Cardiac fibroblast (primary cell): ENCODE results near the gene RAB5IF.

ENCODE experiments used
- DNase-seq, 2 donors: peaks; one replicate each; pipeline versions ENCODE4 v3.0.0 to v3.0.0-alpha.2; 2010; ENCODE audit warnings: low read depth in 2 of 2
- H3K4me3 ChIP-seq, 2 donors: replicated peaks in 1 of 2; 1 replicate in 1 of 2; 2 replicates in 1 of 2; pipeline ENCODE4 v1.5.1; 2011; ENCODE audit warnings: low read depth in 2 of 2, low read length in 2 of 2, mild to moderate bottlenecking in 2 of 2, moderate library complexity in 1 of 2
- TF ChIP-seq, protein P1 (sequence below): IDR thresholded peaks from one replicate; pipeline ENCODE4 v1.5.1; 2011; ENCODE audit warnings: low read depth, mild to moderate bottlenecking, low read length, inconsistent platforms

Gene RAB5IF

DNA sequence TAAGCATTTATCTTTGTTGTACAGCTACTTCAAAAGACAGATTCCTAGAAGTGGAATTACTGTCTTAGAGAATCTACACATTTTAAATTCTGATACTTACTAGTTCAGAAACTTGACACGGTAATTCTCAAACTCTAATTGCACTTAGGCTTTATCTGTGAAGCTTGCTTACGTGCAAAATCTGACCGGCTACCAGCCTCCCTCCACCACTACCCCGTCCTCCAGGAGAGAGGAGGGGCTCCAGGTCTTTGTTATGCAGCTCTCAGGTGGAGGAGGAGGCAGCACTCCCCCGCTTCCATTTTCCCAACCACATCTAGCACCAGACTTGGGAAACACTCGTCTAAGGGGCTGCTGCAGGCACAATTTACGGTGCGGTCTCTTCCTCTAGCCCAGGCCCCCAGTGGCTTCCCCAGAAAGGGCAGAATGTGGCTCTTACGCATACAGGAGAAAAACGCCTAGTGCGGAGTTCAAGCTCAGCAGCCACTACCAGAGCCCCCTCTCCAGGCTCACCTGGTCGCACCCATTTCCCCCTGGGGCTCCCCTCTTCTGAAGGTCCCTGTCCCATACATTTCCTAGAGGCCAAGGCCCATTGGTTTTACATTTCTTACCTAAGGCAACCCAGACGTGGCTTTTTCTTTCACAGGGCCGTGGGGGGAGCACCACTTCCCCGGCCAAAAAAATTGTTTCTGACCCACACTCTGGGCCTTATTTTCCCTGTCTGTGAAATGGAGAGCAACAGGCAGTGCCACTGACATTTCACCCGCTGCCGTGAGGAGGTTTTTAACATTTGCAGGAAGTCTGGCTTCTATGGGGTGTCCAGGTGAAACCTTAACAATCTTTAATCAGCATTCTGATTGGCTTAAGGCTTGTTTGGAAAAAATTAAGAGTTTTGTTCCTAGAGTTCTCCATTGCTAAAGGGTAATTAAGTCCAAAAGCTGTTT lies 33.7 kb upstream of the RAB5IF start:
- H3K4me3 ChIP-seq = no peak overlapping the region
- DNase-seq = no peak
- TF ChIP-seq, protein P1, sequence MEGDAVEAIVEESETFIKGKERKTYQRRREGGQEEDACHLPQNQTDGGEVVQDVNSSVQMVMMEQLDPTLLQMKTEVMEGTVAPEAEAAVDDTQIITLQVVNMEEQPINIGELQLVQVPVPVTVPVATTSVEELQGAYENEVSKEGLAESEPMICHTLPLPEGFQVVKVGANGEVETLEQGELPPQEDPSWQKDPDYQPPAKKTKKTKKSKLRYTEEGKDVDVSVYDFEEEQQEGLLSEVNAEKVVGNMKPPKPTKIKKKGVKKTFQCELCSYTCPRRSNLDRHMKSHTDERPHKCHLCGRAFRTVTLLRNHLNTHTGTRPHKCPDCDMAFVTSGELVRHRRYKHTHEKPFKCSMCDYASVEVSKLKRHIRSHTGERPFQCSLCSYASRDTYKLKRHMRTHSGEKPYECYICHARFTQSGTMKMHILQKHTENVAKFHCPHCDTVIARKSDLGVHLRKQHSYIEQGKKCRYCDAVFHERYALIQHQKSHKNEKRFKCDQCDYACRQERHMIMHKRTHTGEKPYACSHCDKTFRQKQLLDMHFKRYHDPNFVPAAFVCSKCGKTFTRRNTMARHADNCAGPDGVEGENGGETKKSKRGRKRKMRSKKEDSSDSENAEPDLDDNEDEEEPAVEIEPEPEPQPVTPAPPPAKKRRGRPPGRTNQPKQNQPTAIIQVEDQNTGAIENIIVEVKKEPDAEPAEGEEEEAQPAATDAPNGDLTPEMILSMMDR = no peak

DNA sequence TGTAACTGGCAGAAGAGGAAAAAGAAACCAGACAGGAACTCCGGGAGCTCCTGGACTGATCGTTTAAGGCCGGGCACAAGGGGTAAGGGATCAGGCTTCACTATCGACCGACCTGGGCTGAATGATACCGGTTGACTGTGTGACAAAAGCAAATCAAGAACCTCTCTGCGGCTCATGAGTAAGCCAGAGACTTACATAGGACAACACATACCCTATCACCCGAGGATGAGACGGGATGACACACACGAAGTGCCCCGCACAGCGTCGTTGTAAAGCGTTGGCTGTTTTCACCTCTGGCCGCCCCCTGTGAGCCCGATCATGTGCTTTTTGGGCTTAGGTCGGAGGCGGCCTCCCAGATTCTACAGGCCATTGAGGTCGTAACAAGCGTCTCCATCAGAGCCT lies 32.9 kb upstream of the RAB5IF start:
- peak overlapping the region; percentile 27 to 64 for H3K4me3 ChIP-seq
- DNase-seq = peak in 1 of 2 donors; percentile 15
- TF ChIP-seq, protein P1 = no peak

DNA sequence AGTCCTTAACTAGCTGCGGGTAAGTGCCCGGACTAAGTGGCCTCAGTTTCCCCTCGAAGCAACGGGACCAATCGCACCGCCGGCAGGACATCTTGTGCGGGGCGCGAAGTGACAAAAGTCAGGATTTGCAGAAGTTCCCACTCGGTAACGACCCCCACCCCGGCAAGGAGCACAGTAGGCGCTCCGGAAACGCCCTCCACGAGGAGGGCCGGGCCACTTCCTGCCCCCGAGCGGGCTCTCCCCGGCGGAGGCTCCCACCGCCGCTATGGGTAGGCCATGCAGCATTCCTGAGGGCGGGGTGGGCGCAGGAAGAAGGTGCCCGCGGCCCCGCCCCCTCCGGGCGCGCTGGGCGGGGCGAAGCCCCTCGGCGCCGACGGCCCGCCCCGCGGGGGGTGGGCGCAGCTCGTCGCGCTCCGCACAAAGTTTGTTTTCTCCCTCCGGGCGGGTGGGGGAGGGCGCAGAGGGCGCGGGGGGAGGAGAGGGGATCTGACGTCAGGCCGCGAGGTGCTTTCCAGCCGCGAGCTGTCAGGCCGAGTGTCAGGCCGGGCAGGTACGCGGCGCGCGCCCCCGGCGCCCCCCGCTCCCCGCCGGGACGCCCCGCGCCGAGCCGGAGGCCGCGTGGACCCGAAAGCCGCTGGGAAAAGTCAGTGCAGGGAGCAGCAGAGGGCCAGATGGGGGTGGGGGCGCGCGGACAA lies 32.3 kb upstream of the RAB5IF start, which contains the start of gene TGIF2:
Gene TGIF2, plus strand, starts transcription at position 495 of the 695 bp plus-strand sequence. CDS start 5,178 bp downstream, outside the sequence.
- DNase-seq = peak; percentile 52 to 87
- TF ChIP-seq, protein P1 = no peak
- H3K4me3 ChIP-seq = peak within 1 kb of the TSS; percentile 64 to 85

DNA sequence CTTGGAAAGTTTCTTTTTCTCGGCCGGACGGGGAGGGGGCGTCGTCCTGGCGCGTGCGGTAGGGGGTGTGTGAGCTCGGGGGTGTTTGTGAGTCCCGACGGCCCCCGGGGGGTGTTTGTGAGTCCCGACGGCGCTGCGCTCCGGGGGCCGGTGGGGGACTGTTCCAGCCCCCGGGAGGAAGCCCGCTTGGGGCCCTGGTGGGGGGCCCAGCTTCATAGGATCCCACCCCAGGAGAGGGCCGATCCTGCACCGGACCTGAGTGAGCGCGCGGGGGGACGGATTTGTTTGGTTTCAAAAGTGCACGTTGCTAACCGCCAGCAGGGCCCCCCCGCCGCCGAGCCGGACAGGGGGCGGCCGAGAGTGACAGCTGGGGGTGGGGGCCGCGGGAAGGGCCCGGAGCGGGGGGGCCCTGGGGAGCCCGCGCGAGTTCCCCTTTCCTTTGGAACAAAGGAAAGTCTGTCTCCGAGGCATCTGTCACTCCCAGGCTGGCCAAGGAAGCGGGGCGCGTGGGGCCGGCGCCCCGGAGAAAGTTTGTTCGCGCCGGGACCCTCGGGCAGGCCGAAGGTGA lies 31.7 kb upstream of the RAB5IF start:
- H3K4me3 ChIP-seq = peak overlapping the region; percentile 64 to 85
- peak in 1 of 2 donors; percentile 14 for DNase-seq
- TF ChIP-seq, protein P1 = no peak

DNA sequence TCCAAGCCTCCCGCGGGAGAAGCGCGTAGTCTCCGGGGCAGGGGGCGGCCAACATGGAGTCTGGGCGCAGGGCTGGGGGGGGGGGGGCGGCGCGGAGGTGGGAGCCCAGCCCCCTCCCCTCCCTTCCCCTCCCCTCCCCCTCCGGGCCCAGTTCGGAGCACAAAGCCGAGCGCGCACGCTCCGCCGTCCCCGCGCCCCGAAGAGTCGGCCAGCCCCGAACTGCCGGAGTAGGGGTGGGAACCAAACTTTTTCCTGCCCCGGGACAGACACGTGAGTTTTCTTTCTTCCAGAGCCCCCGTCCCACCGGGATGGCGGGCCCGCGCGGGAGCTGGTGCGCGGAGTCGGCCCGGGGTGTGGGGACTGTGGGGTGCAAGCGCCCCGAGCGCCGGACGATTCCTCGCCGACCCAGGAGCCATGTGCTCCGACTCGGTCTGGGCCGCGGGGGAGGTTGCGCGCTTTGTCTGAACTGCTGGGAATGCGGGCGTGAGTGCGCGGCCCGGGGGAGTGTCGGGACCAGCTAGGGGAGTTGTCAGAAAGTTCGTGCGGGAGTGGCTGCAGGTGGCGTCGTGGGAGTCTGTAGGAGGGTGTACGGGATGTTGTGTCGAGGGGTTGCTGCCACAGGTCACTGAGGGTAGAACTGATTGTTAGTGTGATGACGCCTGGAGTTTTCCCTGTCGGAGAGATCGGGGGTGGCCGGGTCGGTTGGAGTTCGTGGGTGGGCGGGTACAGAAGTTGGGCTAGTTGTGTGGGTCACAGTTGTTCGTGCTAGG lies 31.0 kb upstream of the RAB5IF start:
- TF ChIP-seq, protein P1 = no peak
- H3K4me3 ChIP-seq = peak overlapping the region; percentile 64 to 85
- DNase-seq = peak; percentile 49 to 62

DNA sequence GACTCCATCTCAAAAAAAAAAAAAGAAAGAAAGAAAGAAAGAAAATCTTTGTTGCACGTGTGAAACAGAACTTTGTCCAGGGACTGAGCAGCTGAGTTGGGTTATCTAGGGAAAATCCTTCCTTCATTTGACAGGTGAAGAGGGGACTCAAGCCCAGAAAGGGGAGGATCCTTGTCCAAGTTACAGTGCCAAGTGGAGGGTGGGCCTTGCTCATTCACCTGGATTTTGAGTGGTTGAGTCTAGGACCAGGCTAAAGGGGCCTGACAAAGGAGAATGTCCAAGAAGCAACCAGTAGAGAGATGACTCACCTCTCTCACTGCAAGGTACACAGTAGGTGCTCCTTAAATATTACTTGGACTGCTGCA lies 29.5 kb upstream of the RAB5IF start:
- TF ChIP-seq, protein P1 = no peak
- no peak for DNase-seq
- H3K4me3 ChIP-seq = no peak overlapping the region
